Thymus (tissue), 11 donors: ENCODE results near the gene TMEM132C. TPM values are rescaled to one million over a fixed set of nuclear protein-coding genes. Genes with fewer than 3 reads are reported as not detected.

Source experiments
- DNase-seq, 9 donors: peaks; one replicate each; pipeline ENCODE4 v3.0.0-alpha.2; 2013; ENCODE audit warnings: low spot score in 9 of 9, low read depth in 6 of 9, missing footprints in 1 of 9
- H3K27ac ChIP-seq, 2 donors: one replicate each; pipeline ENCODE4 v1.5.1; 2013; ENCODE audit warnings: control low read depth in 1 of 2, low read depth in 1 of 2, low read length in 1 of 2, mild to moderate bottlenecking in 1 of 2, moderate library complexity in 1 of 2
- H3K27me3 ChIP-seq, 2 donors: one replicate each; pipeline ENCODE4 v1.5.1; 2013; ENCODE audit warnings: low read length in 1 of 2; ENCODE audit not compliant: control insufficient read depth in 2 of 2, insufficient read depth in 1 of 2
- H3K36me3 ChIP-seq, 2 donors: one replicate each; pipeline ENCODE4 v1.5.1; 2013; ENCODE audit warnings: low read length in 1 of 2, mild to moderate bottlenecking in 1 of 2, moderate library complexity in 1 of 2; ENCODE audit not compliant: control insufficient read depth in 2 of 2, insufficient read depth in 2 of 2
- H3K4me1 ChIP-seq, 2 donors: one replicate each; pipeline ENCODE4 v1.5.1; 2013; ENCODE audit warnings: low read length in 2 of 2; ENCODE audit not compliant: control insufficient read depth in 2 of 2, insufficient read depth in 2 of 2
- H3K4me3 ChIP-seq, 2 donors: one replicate each; pipeline ENCODE4 v1.5.1; 2013; ENCODE audit warnings: low read length in 2 of 2, control low read depth in 1 of 2, mild to moderate bottlenecking in 1 of 2
- H3K9me3 ChIP-seq, 2 donors: one replicate each; pipeline ENCODE4 v1.5.1; 2013; ENCODE audit warnings: low read length in 1 of 2, mild to moderate bottlenecking in 1 of 2; ENCODE audit not compliant: control insufficient read depth in 2 of 2, insufficient read depth in 1 of 2
- WGBS: extraction: QIAGEN DNeasy Blood & Tissue Kit; methylation state at CpG from one replicate; pipeline ENCODE4 v1.1.7; 2013; 5-methylcytosine and 5-hydroxymethylcytosine counted together
- polyA plus RNA-seq: library from polyadenylated mRNA; stranded (reverse); fragments of 200-250 nt; gene quantifications from one replicate; pipeline ENCODE4 v1.2.3, GENCODE V29; 2013
- total RNA-seq: library from RNA; stranded (reverse); fragments of 120-200 nt; gene quantifications from one replicate; pipeline ENCODE4 v1.2.4, GENCODE V29; 2013
- donor health status: healthy.

Gene TMEM132C
- total and polyA plus RNA-seq, 2 donors = 0.24 to 0.34 TPM

GRCh38 chr12:128426511-128426910 lies 159.5 kb downstream of the TMEM132C start:
- 66% methylated on average over 5 of the region's 5 CpGs for WGBS
- H3K4me3 ChIP-seq = no peak overlapping the region
- no peak for DNase-seq
- H3K36me3 ChIP-seq = no peaks in the 10 kb centered on the region
- no peaks in the 10 kb centered on the region for H3K4me1 ChIP-seq
- H3K27me3 ChIP-seq = no peaks in the 10 kb centered on the region
- H3K27ac ChIP-seq = no peak overlapping the region
- no peaks in the 10 kb centered on the region for H3K9me3 ChIP-seq

GRCh38 chr12:128439796-128440195 lies 172.8 kb downstream of the TMEM132C start:
- no peak for DNase-seq
- Histone ChIP-seq H3K4me3 (no peak overlapping the region), H3K36me3 (no peaks in the 10 kb centered on the region), H3K27me3 (no peaks in the 10 kb centered on the region), H3K4me1 (no peaks in the 10 kb centered on the region), H3K27ac (no peak overlapping the region), H3K9me3 (no peaks in the 10 kb centered on the region)
- 93% methylated on average over 5 of the region's 5 CpGs for WGBS

GRCh38 chr12:128442096-128442495 lies 175.1 kb downstream of the TMEM132C start:
- H3K27me3 ChIP-seq = no peaks in the 10 kb centered on the region
- no peaks in the 10 kb centered on the region for H3K9me3 ChIP-seq
- DNase-seq = no peak
- no peak overlapping the region for H3K4me3 ChIP-seq
- WGBS = 81% methylated on average over 2 of the region's 2 CpGs
- no peaks in the 10 kb centered on the region for H3K4me1 ChIP-seq
- H3K36me3 ChIP-seq = no peaks in the 10 kb centered on the region
- H3K27ac ChIP-seq = no peak overlapping the region

- H3K27ac ChIP-seq = no peak overlapping the region
- WGBS = 74% methylated on average over 12 of the region's 12 CpGs
- H3K27me3 ChIP-seq = no peaks in the 10 kb centered on the region
- H3K4me3 ChIP-seq = no peak overlapping the region
- H3K4me1 ChIP-seq = no peaks in the 10 kb centered on the region
- no peaks in the 10 kb centered on the region for H3K9me3 ChIP-seq
- no peak for DNase-seq
- H3K36me3 ChIP-seq = no peaks in the 10 kb centered on the region
These were observed 177.6 kb downstream of the TMEM132C start for GRCh38 chr12:128444598-128444997.

GRCh38 chr12:128445415-128446127 lies 178.6 kb downstream of the TMEM132C start:
- no peak overlapping the region for H3K4me3 ChIP-seq
- 59% methylated on average over 13 of the region's 13 CpGs for WGBS
- no peak overlapping the region for H3K27ac ChIP-seq
- H3K9me3 ChIP-seq = no peaks in the 10 kb centered on the region
- H3K36me3 ChIP-seq = no peaks in the 10 kb centered on the region
- DNase-seq = no peak
- H3K27me3 ChIP-seq = no peaks in the 10 kb centered on the region
- no peaks in the 10 kb centered on the region for H3K4me1 ChIP-seq

GRCh38 chr12:128449146-128449894 lies 182.3 kb downstream of the TMEM132C start:
- no peaks in the 10 kb centered on the region for H3K27me3 ChIP-seq
- H3K36me3 ChIP-seq = no peaks in the 10 kb centered on the region
- 62% methylated on average over 7 of the region's 7 CpGs for WGBS
- peaks cover 0 to 4% of the 10 kb centered on the region in 2 donors for H3K9me3 ChIP-seq
- H3K27ac ChIP-seq = no peak overlapping the region
- H3K4me3 ChIP-seq = no peak overlapping the region
- H3K4me1 ChIP-seq = no peaks in the 10 kb centered on the region
- no peak for DNase-seq

GRCh38 chr12:128450810-128451209 lies 183.8 kb downstream of the TMEM132C start:
- 99% methylated on average over 3 of the region's 3 CpGs for WGBS
- Histone ChIP-seq H3K9me3 (peaks cover 0 to 4% of the 10 kb centered on the region in 2 donors), H3K27me3 (no peaks in the 10 kb centered on the region), H3K4me3 (no peak overlapping the region), H3K27ac (no peak overlapping the region), H3K4me1 (no peaks in the 10 kb centered on the region), H3K36me3 (no peaks in the 10 kb centered on the region)
- DNase-seq = no peak

GRCh38 chr12:128455851-128456250 lies 188.9 kb downstream of the TMEM132C start:
- H3K27ac ChIP-seq = no peak overlapping the region
- no peak overlapping the region for H3K4me3 ChIP-seq
- no peaks in the 10 kb centered on the region for H3K36me3 ChIP-seq
- H3K4me1 ChIP-seq = no peaks in the 10 kb centered on the region
- no peaks in the 10 kb centered on the region for H3K27me3 ChIP-seq
- no peak for DNase-seq
- peaks cover 0 to 4% of the 10 kb centered on the region in 2 donors for H3K9me3 ChIP-seq
- 58% methylated on average over 5 of the region's 5 CpGs for WGBS

GRCh38 chr12:128456922-128457321 lies 190.0 kb downstream of the TMEM132C start:
- H3K27ac ChIP-seq = no peak overlapping the region
- H3K4me1 ChIP-seq = no peaks in the 10 kb centered on the region
- H3K36me3 ChIP-seq = no peaks in the 10 kb centered on the region
- peaks cover 0 to 4% of the 10 kb centered on the region in 2 donors for H3K9me3 ChIP-seq
- H3K4me3 ChIP-seq = no peak overlapping the region
- no peaks in the 10 kb centered on the region for H3K27me3 ChIP-seq
- 96% methylated on average over 3 of the region's 3 CpGs for WGBS
- DNase-seq = no peak
